Fibroblast of lung (primary cell): ENCODE data around the gene ERFL. TPM values are rescaled to one million over a fixed set of nuclear protein-coding genes. Genes with fewer than 3 reads are reported as not detected.

Experiments used
- DNase-seq, 2 donors: peaks; one replicate each; pipeline versions ENCODE4 v3.0.0 to v3.0.0-alpha.2; 2010; ENCODE audit warnings: low read depth in 2 of 2
- H2AFZ ChIP-seq: 2 replicates; pipeline ENCODE4 v1.5.1; 2012; ENCODE audit warnings: low read length, control low read depth, inconsistent platforms
- H3K27ac ChIP-seq: 2 replicates; pipeline ENCODE4 v1.5.1; 2011; ENCODE audit warnings: low read length, control low read depth; ENCODE audit not compliant: insufficient read depth
- H3K27me3 ChIP-seq: 2 replicates; pipeline ENCODE4 v1.5.1; 2011; ENCODE audit warnings: mild to moderate bottlenecking, low read length; ENCODE audit not compliant: control insufficient read depth, insufficient read depth
- H3K36me3 ChIP-seq: 2 replicates; pipeline ENCODE4 v1.5.1; 2011; ENCODE audit warnings: low read length; ENCODE audit not compliant: control insufficient read depth, insufficient read depth
- H3K4me1 ChIP-seq: 2 replicates; pipeline ENCODE4 v1.5.1; 2011; ENCODE audit warnings: low read length; ENCODE audit not compliant: control insufficient read depth, insufficient read depth; ENCODE audit errors: extremely low read depth
- H3K4me2 ChIP-seq: 2 replicates; pipeline ENCODE4 v1.5.1; 2011; ENCODE audit warnings: low read length, control low read depth; ENCODE audit not compliant: insufficient read depth; ENCODE audit errors: extremely low read depth
- H3K4me3 ChIP-seq, 4 experiments: fragments of 200-600 bp in 1 of 4; sonication (generic) in 1 of 4; replicated peaks in 1 of 4; 2 replicates each; pipeline ENCODE4 v1.5.1; 2011 to 2016; ENCODE audit warnings: low read length in 4 of 4, low read depth in 3 of 4, mild to moderate bottlenecking in 3 of 4, control low read depth in 2 of 4, inconsistent platforms in 1 of 4, mixed read lengths in 1 of 4; ENCODE audit not compliant: insufficient read depth in 1 of 4; ENCODE audit errors: control extremely low read depth in 1 of 4
- H3K79me2 ChIP-seq: 2 replicates; pipeline ENCODE4 v1.5.1; 2012; ENCODE audit warnings: mild to moderate bottlenecking, low read length, inconsistent platforms; ENCODE audit not compliant: control insufficient read depth, insufficient read depth
- H3K9ac ChIP-seq: 2 replicates; pipeline ENCODE4 v1.5.1; 2011; ENCODE audit warnings: mild to moderate bottlenecking, low read length, control low read depth; ENCODE audit not compliant: insufficient read depth
- H3K9me3 ChIP-seq: 2 replicates; pipeline ENCODE4 v1.5.1; 2012; ENCODE audit warnings: low read depth, low read length; ENCODE audit not compliant: control insufficient read depth, insufficient read depth
- H4K20me1 ChIP-seq: 2 replicates; pipeline ENCODE4 v1.5.1; 2011; ENCODE audit warnings: low read length; ENCODE audit not compliant: control insufficient read depth, insufficient read depth; ENCODE audit errors: extremely low read depth
- EZH2 ChIP-seq: IDR thresholded peaks from 2 replicates; pipeline ENCODE4 v1.5.1; 2012; ENCODE audit warnings: low read length, control low read depth, mild to moderate bottlenecking; ENCODE audit errors: missing control alignments
- polyA plus RNA-seq, 2 donors: library from polyadenylated mRNA; depleted of rRNA in 1 of 2; stranded (reverse) in 1 of 2; unstranded in 1 of 2; fragments of >200 nt; gene quantifications; 2 replicates each; pipeline ENCODE4 v1.2.1, GENCODE V29; 2011 to 2012; ENCODE audit warnings: missing spikeins in 1 of 2
- total RNA-seq: library from RNA; depleted of rRNA; stranded (reverse); fragments of >200 nt; gene quantifications from 2 replicates; pipeline ENCODE4 v1.2.1, GENCODE V29; 2014
- TF ChIP-seq, protein P1 (sequence below), 2 donors: IDR thresholded peaks in 1 of 2; conservative IDR thresholded peaks in 1 of 2; 1 replicate in 1 of 2; 2 replicates in 1 of 2; pipeline ENCODE4 v1.5.1; 2011 to 2012; ENCODE audit warnings: low read length in 2 of 2, control low read depth in 1 of 2, inconsistent platforms in 1 of 2, low read depth in 1 of 2, mild to moderate bottlenecking in 1 of 2

ERFL gene
- total and polyA plus RNA-seq, 2 donors (not counting 1 experiment from before 2014, with no cell fraction given), result under 0.01 to 0.03 TPM

GRCh38 chr19:41937525-41938468 lies 9.5 kb upstream of the ERFL start:
- no peak overlapping the region for H3K4me3 ChIP-seq
- peaks cover 8% of the 10 kb centered on the region for H3K4me1 ChIP-seq
- H3K36me3 ChIP-seq, result no peaks in the 10 kb centered on the region
- no peaks in the 10 kb centered on the region for H3K79me2 ChIP-seq
- no peaks in the 10 kb centered on the region for H4K20me1 ChIP-seq
- DNase-seq, result no peak
- no peak overlapping the region for H3K4me2 ChIP-seq
- no peak for TF ChIP-seq EZH2
- TF ChIP-seq, protein P1, sequence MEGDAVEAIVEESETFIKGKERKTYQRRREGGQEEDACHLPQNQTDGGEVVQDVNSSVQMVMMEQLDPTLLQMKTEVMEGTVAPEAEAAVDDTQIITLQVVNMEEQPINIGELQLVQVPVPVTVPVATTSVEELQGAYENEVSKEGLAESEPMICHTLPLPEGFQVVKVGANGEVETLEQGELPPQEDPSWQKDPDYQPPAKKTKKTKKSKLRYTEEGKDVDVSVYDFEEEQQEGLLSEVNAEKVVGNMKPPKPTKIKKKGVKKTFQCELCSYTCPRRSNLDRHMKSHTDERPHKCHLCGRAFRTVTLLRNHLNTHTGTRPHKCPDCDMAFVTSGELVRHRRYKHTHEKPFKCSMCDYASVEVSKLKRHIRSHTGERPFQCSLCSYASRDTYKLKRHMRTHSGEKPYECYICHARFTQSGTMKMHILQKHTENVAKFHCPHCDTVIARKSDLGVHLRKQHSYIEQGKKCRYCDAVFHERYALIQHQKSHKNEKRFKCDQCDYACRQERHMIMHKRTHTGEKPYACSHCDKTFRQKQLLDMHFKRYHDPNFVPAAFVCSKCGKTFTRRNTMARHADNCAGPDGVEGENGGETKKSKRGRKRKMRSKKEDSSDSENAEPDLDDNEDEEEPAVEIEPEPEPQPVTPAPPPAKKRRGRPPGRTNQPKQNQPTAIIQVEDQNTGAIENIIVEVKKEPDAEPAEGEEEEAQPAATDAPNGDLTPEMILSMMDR (conservative IDR thresholded peaks at IDR 0.05 in 1 of 2, IDR thresholded peaks at IDR 0.05 in 1 of 2; ENCODE audit: low read depth in 1 of 2, low read length in 2 of 2), result no peak
- no peaks in the 10 kb centered on the region for H3K9me3 ChIP-seq
- no peak overlapping the region for H3K27ac ChIP-seq
- H2AFZ ChIP-seq, result no peak overlapping the region
- H3K27me3 ChIP-seq, result peaks cover 25% of the 10 kb centered on the region
- no peak overlapping the region for H3K9ac ChIP-seq

GRCh38 chr19:41936961-41937360 lies 8.7 kb upstream of the ERFL start:
- Histone ChIP-seq H3K9ac (no peak overlapping the region), H3K4me2 (no peak overlapping the region)

DNA sequence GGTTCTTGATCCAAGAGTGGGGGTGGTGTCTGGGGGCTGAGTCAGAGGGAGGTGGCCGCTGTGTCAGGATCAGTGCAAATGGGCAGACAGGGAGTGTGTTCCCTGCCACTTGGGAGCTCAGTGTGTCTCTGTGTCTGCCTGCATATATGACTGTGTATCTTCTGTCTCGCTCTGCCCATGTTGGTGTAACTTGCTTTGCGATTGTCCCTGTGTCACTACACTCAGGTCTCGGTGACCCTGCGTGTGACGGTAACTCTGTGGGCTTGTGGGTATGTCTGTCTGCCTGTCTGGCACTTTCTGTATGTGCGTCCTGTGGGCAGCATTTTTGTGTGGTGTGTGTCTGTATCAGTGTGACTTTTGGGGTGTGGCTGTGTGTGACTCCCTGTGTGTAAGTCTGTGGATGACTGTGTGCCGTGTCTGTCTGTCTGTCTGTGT lies 8.2 kb upstream of the ERFL start:
- no peaks in the 10 kb centered on the region for H3K79me2 ChIP-seq
- H3K27me3 ChIP-seq, result peaks cover 39% of the 10 kb centered on the region
- no peak overlapping the region for H3K4me3 ChIP-seq
- no peak overlapping the region for H2AFZ ChIP-seq
- H3K36me3 ChIP-seq, result no peaks in the 10 kb centered on the region
- H3K9me3 ChIP-seq, result no peaks in the 10 kb centered on the region
- H3K9ac ChIP-seq, result no peak overlapping the region
- H3K27ac ChIP-seq, result no peak overlapping the region
- DNase-seq, result no peak
- peak overlapping the region; percentile 35 for H3K4me2 ChIP-seq
- peaks cover 12% of the 10 kb centered on the region for H3K4me1 ChIP-seq
- H4K20me1 ChIP-seq, result no peaks in the 10 kb centered on the region
- TF ChIP-seq EZH2, result peak; percentile 43
- TF ChIP-seq, protein P1 (conservative IDR thresholded peaks at IDR 0.05 in 1 of 2, IDR thresholded peaks at IDR 0.05 in 1 of 2; ENCODE audit: low read depth in 1 of 2, low read length in 2 of 2), result no peak

More at GRCh38 chr19:41936961-41937360, 8.7 kb upstream of the ERFL start:
- H3K4me3 ChIP-seq, result no peak overlapping the region
- peaks cover 34% of the 10 kb centered on the region for H3K27me3 ChIP-seq
- no peak for DNase-seq
- H3K4me1 ChIP-seq, result peaks cover 12% of the 10 kb centered on the region
- no peak overlapping the region for H3K27ac ChIP-seq
- H2AFZ ChIP-seq, result no peak overlapping the region
- TF ChIP-seq, protein P1 (conservative IDR thresholded peaks at IDR 0.05 in 1 of 2, IDR thresholded peaks at IDR 0.05 in 1 of 2; ENCODE audit: low read depth in 1 of 2, low read length in 2 of 2), result no peak
- TF ChIP-seq EZH2, result no peak
- H3K9me3 ChIP-seq, result no peaks in the 10 kb centered on the region
- no peaks in the 10 kb centered on the region for H3K79me2 ChIP-seq
- no peaks in the 10 kb centered on the region for H4K20me1 ChIP-seq
- H3K36me3 ChIP-seq, result no peaks in the 10 kb centered on the region
